Tibial nerve (tissue), 4 donors: Measurements from ENCODE around the gene ACOT8.

Experiments used
- CTCF ChIP-seq, 5 experiments: fragments of 200-600 bp in 3 of 5; fragments of 450-650 bp in 2 of 5; sonication (generic) in 3 of 5; IDR thresholded peaks; one replicate each; pipeline ENCODE4 v1.5.1; 2016 to 2019; ENCODE audit warnings: antibody characterized with exemption in 5 of 5, mild to moderate bottlenecking in 3 of 5, moderate library complexity in 2 of 5
- EP300 ChIP-seq, 2 donors: sonication (generic); formaldehyde crosslinking; IDR thresholded peaks; one replicate each; pipeline ENCODE4 v1.6.1; 2017; ENCODE audit warnings: antibody characterized with exemption in 2 of 2, mild to moderate bottlenecking in 1 of 2
- POLR2A ChIP-seq, 2 donors: fragments of 450-650 bp; IDR thresholded peaks; one replicate each; pipeline ENCODE4 v1.6.1; 2017; ENCODE audit warnings: antibody characterized with exemption in 2 of 2, mild to moderate bottlenecking in 2 of 2, moderate library complexity in 2 of 2

- no peak for TF ChIP-seq POLR2A (IDR thresholded peaks at IDR 0.05)
- no peak for TF ChIP-seq EP300 (IDR thresholded peaks at IDR 0.05)
- no peak for TF ChIP-seq CTCF (IDR thresholded peaks at IDR 0.05)
Observed at GRCh38 chr20:45850238-45850637, 7.0 kb downstream of the ACOT8 start.
